GM18867 (cell line): ENCODE data around the gene NTNG1.

ENCODE experiments used
- ATAC-seq: cut with Tn5 transposase; IDR thresholded peaks from one replicate; pipeline ENCODE4 v1.9.1; 2021; ENCODE audit warnings: mild to moderate bottlenecking, moderate library complexity; ENCODE audit not compliant: unreplicated experiment

NTNG1 gene

DNA sequence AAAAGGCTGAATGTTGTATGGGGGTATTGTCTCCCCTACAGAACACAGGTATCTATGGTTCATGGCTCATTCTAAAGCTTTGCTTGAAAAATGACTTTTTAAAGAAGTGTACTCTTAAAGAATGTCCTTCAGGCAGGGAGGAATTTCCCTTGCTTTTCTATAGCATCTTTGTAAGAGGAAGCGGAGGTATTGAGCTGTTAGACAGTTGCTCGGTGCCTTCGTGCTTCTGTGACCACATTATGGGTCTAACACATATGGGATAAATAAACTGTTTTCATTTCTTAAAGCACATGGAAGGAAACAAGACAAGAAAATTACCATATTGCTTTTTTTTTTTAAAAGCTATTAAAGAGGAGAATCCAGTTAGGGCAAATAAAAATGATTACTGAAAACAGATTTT, 182.9 kb downstream of the NTNG1 start:
- ATAC-seq: no peak

- no peak for ATAC-seq
Observed at GRCh38 chr1:107326824-107327445, 186.1 kb downstream of the NTNG1 start.

DNA sequence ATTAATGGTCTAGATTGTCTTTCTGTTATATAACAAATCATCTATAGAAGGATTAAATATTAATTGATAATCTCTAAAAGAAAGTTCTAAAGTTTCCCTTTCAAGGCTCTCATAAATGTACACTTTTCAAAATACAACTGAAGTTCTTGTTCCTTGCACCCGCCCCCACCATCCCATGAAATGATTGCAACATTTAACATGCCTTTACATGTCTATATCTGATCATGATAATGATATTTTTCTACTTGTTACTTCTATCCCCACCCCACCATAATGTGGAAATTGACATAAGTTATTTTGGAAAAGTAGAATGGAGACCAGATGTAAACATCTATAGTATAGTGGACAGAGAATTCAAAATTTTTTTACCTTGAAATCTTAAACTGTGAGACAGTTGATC, 186.6 kb downstream of the NTNG1 start:
- no peak for ATAC-seq

GRCh38 chr1:107328087-107328486, 187.2 kb downstream of the NTNG1 start:
- no peak for ATAC-seq

GRCh38 chr1:107339775-107340174, 198.9 kb downstream of the NTNG1 start:
- no peak for ATAC-seq

DNA sequence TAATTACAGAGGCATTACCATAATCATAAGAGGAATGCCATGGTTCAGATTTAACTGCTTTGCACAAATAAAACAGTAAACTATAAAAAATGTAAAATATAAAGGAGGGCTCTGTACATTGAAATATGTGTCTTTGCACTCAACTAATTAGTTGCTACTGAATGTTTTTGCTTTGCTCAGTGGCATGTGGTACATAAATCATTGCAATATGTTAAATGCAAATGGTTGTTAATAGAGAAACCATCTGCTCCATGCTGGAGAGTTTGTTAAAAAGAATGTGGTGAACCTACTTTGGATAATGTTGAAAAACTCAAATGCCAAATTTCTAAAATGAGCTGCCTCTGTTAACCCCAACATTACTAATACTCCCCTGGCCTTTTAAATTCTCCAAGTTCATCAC, 201.5 kb downstream of the NTNG1 start:
- ATAC-seq: no peak

DNA sequence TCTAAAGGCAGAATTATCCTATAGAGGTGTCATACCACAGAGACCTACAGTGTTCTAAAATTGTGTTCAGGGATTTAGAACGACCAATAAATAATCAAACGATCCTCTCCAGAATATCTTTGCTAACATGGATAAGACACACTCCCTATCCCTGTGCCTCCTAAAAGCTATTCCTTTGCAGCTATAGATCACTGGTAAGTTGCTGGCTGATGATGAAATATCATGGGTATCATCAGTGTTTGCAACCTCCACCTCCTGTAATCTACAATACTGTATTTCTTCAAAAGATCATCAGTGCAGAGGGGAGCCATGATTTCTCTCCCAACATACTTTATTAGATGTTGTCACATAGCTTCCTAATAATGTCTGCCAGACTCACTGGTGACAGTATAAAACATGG, 201.9 kb downstream of the NTNG1 start:
- no peak for ATAC-seq

GRCh38 chr1:107343601-107344000, 202.8 kb downstream of the NTNG1 start:
- no peak for ATAC-seq

- ATAC-seq: no peak
Observed at GRCh38 chr1:107344268-107344760, 203.5 kb downstream of the NTNG1 start.

GRCh38 chr1:107344836-107345235, 204.0 kb downstream of the NTNG1 start:
- no peak for ATAC-seq

- ATAC-seq: no peak
Observed at GRCh38 chr1:107352850-107353249, 212.0 kb downstream of the NTNG1 start.

DNA sequence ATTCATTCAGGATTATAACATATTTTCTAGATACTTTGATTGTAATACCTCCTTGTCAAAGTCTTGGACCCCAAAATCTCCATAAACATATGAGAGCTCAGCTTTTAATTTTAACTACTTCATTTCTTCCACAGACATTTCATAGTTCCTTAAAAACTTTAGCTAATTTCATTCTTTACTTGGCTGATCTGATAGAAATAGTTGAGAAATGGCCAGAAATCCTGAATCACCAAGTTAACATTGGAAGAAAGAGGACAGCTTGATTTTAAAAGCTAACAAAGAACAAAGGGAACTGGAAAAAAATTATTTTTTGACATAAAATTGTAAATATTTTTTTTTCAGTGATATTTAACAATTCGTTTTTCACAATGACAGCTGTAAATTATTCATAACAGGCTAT, 216.5 kb downstream of the NTNG1 start:
- no peak for ATAC-seq

DNA sequence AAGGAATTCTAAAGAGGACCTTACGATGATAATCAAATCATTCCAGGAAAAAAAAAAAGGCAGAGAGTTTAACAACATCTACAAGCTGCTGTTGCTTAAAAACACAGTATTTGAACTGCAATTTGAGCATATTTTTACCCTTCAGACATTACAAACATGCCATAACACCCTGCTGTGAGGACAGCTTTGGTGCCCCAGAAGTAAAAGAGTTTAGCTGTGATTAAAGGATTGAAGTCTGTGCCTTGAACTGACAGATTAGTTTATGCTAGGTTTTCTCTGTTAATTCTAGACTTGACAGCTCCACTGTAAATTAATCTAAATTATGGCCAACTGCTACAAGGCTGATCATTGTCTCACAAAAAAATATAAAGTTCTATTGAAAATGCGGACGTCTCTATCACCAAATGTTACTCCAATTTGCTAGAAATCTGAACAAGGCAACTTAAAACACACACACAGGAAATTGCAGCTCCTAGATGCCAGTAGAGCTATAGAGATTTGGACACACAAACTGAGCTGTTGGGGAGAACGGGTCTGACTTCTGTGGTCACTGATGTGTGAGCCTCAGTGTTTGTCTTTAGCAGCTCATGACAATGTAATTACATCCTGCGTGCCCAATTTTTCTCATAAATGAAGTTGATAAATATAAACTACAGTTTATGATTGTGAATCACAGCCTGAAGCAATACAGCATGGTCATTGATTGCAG, 217.9 kb downstream of the NTNG1 start:
- peak; percentile 29 for ATAC-seq

DNA sequence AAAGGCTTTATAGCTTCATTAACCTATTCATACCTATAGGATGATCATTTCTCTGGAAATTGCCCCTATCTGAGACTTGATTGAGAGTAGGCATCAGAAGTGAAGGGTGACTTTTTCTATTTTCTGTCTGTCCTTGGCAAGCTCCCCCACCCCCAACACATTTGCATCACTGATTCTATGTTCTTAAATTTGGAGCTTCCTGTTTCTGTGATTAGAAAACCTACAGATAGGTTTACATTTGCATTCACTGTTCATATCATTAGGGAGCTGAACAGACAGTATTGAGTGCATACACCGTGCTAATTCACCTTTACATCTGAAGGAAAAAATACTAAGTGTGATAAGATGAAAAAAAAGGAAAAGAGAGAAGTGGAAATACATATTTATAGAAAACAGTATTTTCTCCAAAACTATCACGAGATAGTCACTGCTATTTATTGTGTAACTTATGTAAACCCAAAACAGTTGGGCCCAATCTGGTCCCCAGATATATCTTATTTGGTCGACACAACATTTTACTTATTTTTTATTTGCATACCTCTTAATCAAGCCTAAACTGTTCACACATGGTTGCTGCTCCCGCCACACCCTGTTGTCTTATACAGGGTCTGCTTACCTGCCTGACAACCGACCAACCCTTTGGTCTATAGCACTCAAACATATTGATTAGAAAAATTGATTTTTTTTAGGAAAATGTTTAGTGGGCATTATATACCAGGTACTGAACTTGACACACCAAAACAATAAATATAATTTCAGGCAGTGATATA, 218.8 kb downstream of the NTNG1 start:
- peak; percentile 70 for ATAC-seq

DNA sequence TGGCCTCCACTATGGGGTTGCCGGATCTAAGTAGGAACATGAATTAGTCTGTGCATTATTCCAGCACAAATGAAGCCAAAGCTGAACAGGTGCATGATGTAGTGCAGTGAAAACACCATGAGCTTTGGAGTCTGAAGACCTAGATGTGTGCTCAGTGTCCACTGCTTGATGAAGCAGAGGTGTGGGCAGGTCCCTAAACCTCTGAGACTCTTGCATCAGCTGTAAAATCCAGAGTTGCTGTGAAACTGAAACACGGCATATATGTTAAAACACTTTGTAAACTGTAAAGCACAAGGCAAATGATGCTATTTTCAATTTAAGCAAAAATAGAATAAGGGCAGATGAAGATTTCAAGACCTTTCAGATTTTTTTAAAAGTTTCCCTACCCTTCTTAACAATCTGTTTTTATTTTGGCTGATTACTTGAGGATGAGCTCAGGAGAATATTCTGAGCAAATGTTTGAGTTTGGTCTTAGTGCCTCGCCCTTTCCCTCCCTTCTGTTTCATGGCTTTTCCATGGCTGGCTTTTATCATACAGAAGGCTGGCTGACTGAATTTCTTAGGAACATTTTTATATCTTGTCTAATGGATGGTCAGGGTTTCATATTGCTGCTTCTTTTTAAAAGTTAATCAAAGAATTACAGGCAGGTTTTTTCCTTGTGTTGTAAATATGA, 221.8 kb downstream of the NTNG1 start:
- ATAC-seq: peak; percentile 64

GRCh38 chr1:107363154-107363553, 222.3 kb downstream of the NTNG1 start:
- no peak for ATAC-seq

GRCh38 chr1:107365527-107366240, 224.8 kb downstream of the NTNG1 start:
- ATAC-seq: no peak

GRCh38 chr1:107378426-107378825, 237.6 kb downstream of the NTNG1 start:
- ATAC-seq: no peak

- ATAC-seq: no peak
Observed at GRCh38 chr1:107378866-107379265, 238.0 kb downstream of the NTNG1 start.

GRCh38 chr1:107379826-107380225, 239.0 kb downstream of the NTNG1 start:
- no peak for ATAC-seq
